B cell (primary cell): Measurements from ENCODE around the gene FBXO28. TPM values are rescaled to one million over a fixed set of nuclear protein-coding genes. Genes with fewer than 3 reads are reported as not detected.

Source experiments
- ATAC-seq: fragments of 200-7000 bp; cut with Tn5 transposase; one replicate; pipeline ENCODE4 v1.10.0; 2021; ENCODE audit warnings: low read depth, mild to moderate bottlenecking, moderate number of reproducible peaks, moderate library complexity
- CTCF ChIA-PET: fragments of 350-600 bp; sonication (Branson Sonifier 250); formaldehyde crosslinking; loops from one replicate; lab custom pipeline; 2021; ENCODE audit warnings: antibody characterized with exemption, inconsistent platforms; lab: Charles Lee
- POLR2A ChIA-PET: fragments of 350-600 bp; sonication (Branson Sonifier 250); formaldehyde crosslinking; loops from one replicate; lab custom pipeline; 2021; ENCODE audit warnings: antibody characterized with exemption; lab: Charles Lee
- DNase-seq: peaks from one replicate; pipeline ENCODE4 v3.0.0; 2013
- H2AFZ ChIP-seq: 2 replicates; pipeline ENCODE4 v1.6.1; 2012; ENCODE audit warnings: mild to moderate bottlenecking, low read depth, low read length; ENCODE audit not compliant: insufficient read depth, poor library complexity, severe bottlenecking
- H3K27ac ChIP-seq, 2 donors: 1 replicate in 1 of 2; 2 replicates in 1 of 2; pipeline ENCODE4 v1.5.1; 2012 to 2013; ENCODE audit warnings: low read length in 2 of 2, mild to moderate bottlenecking in 2 of 2, moderate library complexity in 1 of 2
- H3K27me3 ChIP-seq, 4 experiments: fragments of 200-600 bp in 1 of 4; sonication (generic) in 1 of 4; replicated peaks in 1 of 4; 1 replicate in 2 of 4; 2 replicates in 2 of 4; pipeline versions ENCODE4 v1.6.1 to v1.7.0; 2013 to 2016; ENCODE audit warnings: low read length in 3 of 4, mild to moderate bottlenecking in 2 of 4, mixed read lengths in 1 of 4, moderate library complexity in 1 of 4; ENCODE audit not compliant: insufficient read depth in 4 of 4, control insufficient read depth in 3 of 4; ENCODE audit errors: control extremely low read depth in 1 of 4
- H3K36me3 ChIP-seq, 2 experiments: replicated peaks in 1 of 2; 1 replicate in 1 of 2; 2 replicates in 1 of 2; pipeline versions ENCODE4 v1.6.1 to v1.7.1; 2013; ENCODE audit warnings: low read length in 1 of 2; ENCODE audit not compliant: insufficient read depth in 2 of 2, control insufficient read depth in 1 of 2; ENCODE audit errors: control extremely low read depth in 1 of 2, extremely low read depth in 1 of 2
- H3K4me1 ChIP-seq, 2 donors: fragments of 200-600 bp in 1 of 2; sonication (generic) in 1 of 2; 1 replicate in 1 of 2; 2 replicates in 1 of 2; pipeline versions ENCODE4 v1.5.1 to v1.6.1; 2013 to 2017; ENCODE audit warnings: low read length in 2 of 2; ENCODE audit not compliant: control insufficient read depth in 2 of 2, insufficient read depth in 2 of 2
- H3K4me2 ChIP-seq: replicated peaks from 2 replicates; pipeline ENCODE3; 2012; ENCODE audit warnings: mild to moderate bottlenecking, low read depth, low read length; ENCODE audit not compliant: poor library complexity, severe bottlenecking
- H3K4me3 ChIP-seq, 5 experiments: fragments of 200-600 bp in 1 of 5; sonication (generic) in 1 of 5; 1 replicate in 3 of 5; 2 replicates in 2 of 5; pipeline versions ENCODE4 v1.5.1 to v1.7.0; 2011 to 2016; ENCODE audit warnings: low read length in 4 of 5, mild to moderate bottlenecking in 4 of 5, low read depth in 2 of 5, control low read depth in 1 of 5, moderate library complexity in 1 of 5; ENCODE audit not compliant: insufficient read depth in 1 of 5; ENCODE audit errors: control extremely low read depth in 1 of 5, extremely low read depth in 1 of 5
- H3K79me2 ChIP-seq: fragments of 200-600 bp; sonication (generic); one replicate; pipeline ENCODE4 v1.6.0; 2016; ENCODE audit warnings: low read length; ENCODE audit not compliant: control insufficient read depth, insufficient read depth
- H3K9ac ChIP-seq: fragments of 200-600 bp; sonication (generic); 2 replicates; pipeline ENCODE4 v1.6.1; 2017; ENCODE audit warnings: mild to moderate bottlenecking, low read length, moderate library complexity
- H3K9me3 ChIP-seq, 3 donors: one replicate each; pipeline versions ENCODE4 v1.6.1 to v1.7.1; 2013; ENCODE audit warnings: low read length in 2 of 3; ENCODE audit not compliant: control insufficient read depth in 2 of 3, insufficient read depth in 1 of 3; ENCODE audit errors: control extremely low read depth in 1 of 3
- H4K20me1 ChIP-seq: 2 replicates; pipeline ENCODE4 v1.6.0; 2012; ENCODE audit warnings: mild to moderate bottlenecking, low read length; ENCODE audit not compliant: insufficient read depth, control insufficient read depth, poor library complexity, severe bottlenecking
- H3K27ac Mint-ChIP-seq: one replicate; pipeline ENCODE4 v1.8.0; 2021; ENCODE audit warnings: mixed read lengths
- H3K27me3 Mint-ChIP-seq: one replicate; pipeline ENCODE4 v1.8.0; 2021; ENCODE audit warnings: mixed read lengths
- H3K4me1 Mint-ChIP-seq: one replicate; pipeline ENCODE4 v1.8.0; 2021; ENCODE audit warnings: mixed read lengths
- H3K4me3 Mint-ChIP-seq: one replicate; pipeline ENCODE4 v1.8.0; 2021; ENCODE audit warnings: mixed read lengths
- H3K9me3 Mint-ChIP-seq: one replicate; pipeline ENCODE4 v1.8.0; 2022; ENCODE audit warnings: mixed read lengths; ENCODE audit not compliant: insufficient read depth
- CTCF ChIP-seq: fragments of 200-600 bp; IDR thresholded peaks from one replicate; pipeline ENCODE4 v1.8.0; 2022; ENCODE audit warnings: antibody characterized with exemption, mild to moderate bottlenecking
- EZH2 ChIP-seq: IDR thresholded peaks from 2 replicates; pipeline ENCODE4 v1.6.1; 2012; ENCODE audit warnings: borderline replicate concordance, low read depth, mild to moderate bottlenecking, moderate library complexity, low read length; ENCODE audit not compliant: insufficient read depth, poor library complexity, severe bottlenecking
- WGBS: methylation state at CpG from one replicate; pipeline ENCODE4 v1.1.5; 2013; ENCODE audit warnings: missing lambda C conversion rate; ENCODE audit not compliant: insufficient coverage; 5-methylcytosine and 5-hydroxymethylcytosine counted together
- intact Hi-C: fragments of 100-400 bp; cut with micrococcal nuclease; formaldehyde crosslinking; loops from one replicate; pipeline ENCODE4 v1.10.0; 2022
- polyA plus RNA-seq: library from polyadenylated mRNA; depleted of rRNA; stranded (reverse); fragments of >200 nt; gene quantifications from 2 replicates; pipeline ENCODE4 v1.2.3, GENCODE V29; 2012
- total RNA-seq, 2 donors: library from RNA; stranded (reverse); fragments of 120-200 nt in 1 of 2; gene quantifications; 1 replicate in 1 of 2; 2 replicates in 1 of 2; pipeline versions ENCODE4 v1.2.3 to v1.2.4, GENCODE V29; 2013 to 2022

The FBXO28 gene
- total and polyA plus RNA-seq, 2 donors (not counting 1 experiment from before 2014, with no cell fraction given) = 17.5 to 39.7 TPM

GRCh38 chr1:224189561-224189960 lies 75.7 kb downstream of the FBXO28 start:
- Histone ChIP-seq H3K4me1 (peaks cover 34 to 38% of the 10 kb centered on the region in 2 donors), H3K4me3 (no peak overlapping the region), H4K20me1 (peaks cover 58% of the 10 kb centered on the region), H3K9ac (no peak overlapping the region), H2AFZ (no peak overlapping the region), H3K79me2 (peaks cover 92% of the 10 kb centered on the region), H3K36me3 (peaks cover 5 to 38% of the 10 kb centered on the region in 2 experiments), H3K9me3 (peaks cover 0 to 6% (median 0%) of the 10 kb centered on the region in 3 donors), H3K27ac (peak overlapping the region in 1 of 2 donors; percentile 20), H3K27me3 (no peaks in the 10 kb centered on the region), H3K4me2 (no peak overlapping the region)
- no peak for ATAC-seq
- intact Hi-C loops = no loop called here
- no peak for TF ChIP-seq CTCF
- no peak for TF ChIP-seq EZH2
- CTCF ChIA-PET = no interaction called here
- H3K9me3 Mint-ChIP-seq = no peaks in the 10 kb centered on the region
- no peak for DNase-seq
- no peak overlapping the region for H3K27ac Mint-ChIP-seq
- H3K4me1 Mint-ChIP-seq = peaks cover 40% of the 10 kb centered on the region
- 100% methylated on average over 5 of the region's 7 CpGs for WGBS
- no peaks in the 10 kb centered on the region for H3K27me3 Mint-ChIP-seq
- POLR2A ChIA-PET = no interaction called here
- H3K4me3 Mint-ChIP-seq = no peak overlapping the region

- 71% methylated on average over 1 of the region's 5 CpGs for WGBS
- Histone ChIP-seq H3K36me3 (peaks cover 11 to 44% of the 10 kb centered on the region in 2 experiments), H3K4me2 (no peak overlapping the region), H3K79me2 (peaks cover 71% of the 10 kb centered on the region), H2AFZ (no peak overlapping the region), H3K27me3 (no peaks in the 10 kb centered on the region), H3K4me3 (no peak overlapping the region), H3K9me3 (no peaks in the 10 kb centered on the region), H3K27ac (peak overlapping the region; percentile 17 to 44), H3K4me1 (peaks cover 10 to 12% of the 10 kb centered on the region in 2 donors), H3K9ac (no peak overlapping the region), H4K20me1 (peaks cover 36% of the 10 kb centered on the region)
- ATAC-seq (peak; percentile 68), DNase-seq (peak; percentile 54)
- CTCF ChIA-PET = interaction anchor here (0.7 to 1.3 kb wide), 5 partner anchors 17 to 265 kb away, joined by 3 to 4 read pairs (median 3); no protein-coding TSS in a partner anchor
- intact Hi-C loops = loop anchor here (1.0 kb wide), 1 partner anchor 10 kb away; no protein-coding TSS in a partner anchor
- peaks cover 38% of the 10 kb centered on the region for H3K4me1 Mint-ChIP-seq
- TF ChIP-seq EZH2 = no peak
- peak overlapping the region; percentile 63 for H3K27ac Mint-ChIP-seq
- no peaks in the 10 kb centered on the region for H3K9me3 Mint-ChIP-seq
- POLR2A ChIA-PET = interaction anchor here (0.8 to 0.9 kb wide), 2 partner anchors 10 to 78 kb away, joined by 3 to 4 read pairs; partner anchors contain the start of gene DEGS1
- H3K4me3 Mint-ChIP-seq = no peak overlapping the region
- no peaks in the 10 kb centered on the region for H3K27me3 Mint-ChIP-seq
These were observed 78.3 kb downstream of the FBXO28 start for GRCh38 chr1:224192082-224192788.
